ENCODE results near the gene TRNP1. TPM values are rescaled to one million over a fixed set of nuclear protein-coding genes. Genes with fewer than 3 reads are reported as not detected.

TRNP1 gene
- polyA plus RNA-seq, 3 donors: 4.6 to 5.4 (median 4.7) TPM

DNA sequence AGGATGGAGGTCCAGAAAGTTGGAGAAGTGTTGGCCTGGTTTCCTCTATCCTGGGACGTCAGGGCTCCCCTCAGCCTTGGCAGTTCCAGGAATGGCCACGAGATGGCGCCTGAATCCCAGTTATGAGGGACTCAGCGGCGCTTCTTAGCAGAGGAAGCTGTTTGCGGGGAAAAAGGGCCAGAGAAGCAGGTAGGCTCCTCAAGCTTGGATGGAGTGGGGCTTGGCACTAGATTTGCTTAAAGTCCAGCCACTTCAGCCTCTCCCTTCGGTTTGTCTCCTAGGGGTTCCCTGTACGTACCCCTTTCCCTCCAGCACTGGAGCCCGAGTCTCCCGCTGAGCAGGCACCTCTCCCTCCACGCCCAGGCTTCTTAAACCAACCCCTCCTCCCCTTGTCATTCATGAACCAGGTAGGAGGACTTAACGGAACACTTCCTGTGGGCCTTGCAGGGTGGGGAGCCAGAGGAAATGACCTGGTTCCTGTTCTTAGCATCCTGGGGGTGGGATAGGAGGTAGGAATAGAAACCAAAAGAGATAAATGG lies 51.2 kb downstream of the TRNP1 start:
- peak in 7 of 11 donors; percentile 60 to 82 (median 77) for DNase-seq (ENCODE audit: extremely low read depth in 1 of 11, low read depth in 9 of 11, low spot score in 4 of 11)

DNA sequence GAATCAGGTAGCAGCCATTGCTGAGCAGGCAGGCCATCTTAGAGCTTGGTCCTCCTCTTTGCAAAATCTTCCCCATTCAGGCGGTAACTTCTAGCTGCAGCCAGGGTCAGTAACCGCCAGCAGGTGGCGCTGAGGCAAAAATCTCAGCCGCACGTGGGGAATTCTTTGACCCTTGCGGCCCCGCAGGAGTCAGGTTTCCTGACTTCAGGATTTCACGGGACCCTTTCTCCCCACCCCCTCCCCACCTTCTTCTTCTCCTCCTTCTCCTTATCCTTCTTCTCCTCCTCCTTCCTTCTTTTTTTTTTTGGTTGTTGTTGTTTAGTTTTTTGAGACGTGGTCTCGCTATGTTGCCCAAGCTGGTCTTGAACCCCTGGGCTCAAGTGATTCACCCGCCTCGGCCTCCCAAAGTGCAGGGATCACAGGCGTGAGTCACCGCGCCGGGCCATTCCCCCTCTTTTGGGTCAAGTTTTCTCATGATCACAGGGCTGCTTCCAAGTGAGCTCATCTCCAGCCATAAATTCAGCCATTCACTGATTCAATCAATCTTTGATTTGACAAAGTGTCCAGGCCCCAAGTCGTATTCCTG lies 52.6 kb downstream of the TRNP1 start:
- DNase-seq (ENCODE audit: extremely low read depth in 1 of 11, low read depth in 9 of 11, low spot score in 4 of 11): peak in 3 of 11 donors; percentile 57 to 71 (median 67)

DNA sequence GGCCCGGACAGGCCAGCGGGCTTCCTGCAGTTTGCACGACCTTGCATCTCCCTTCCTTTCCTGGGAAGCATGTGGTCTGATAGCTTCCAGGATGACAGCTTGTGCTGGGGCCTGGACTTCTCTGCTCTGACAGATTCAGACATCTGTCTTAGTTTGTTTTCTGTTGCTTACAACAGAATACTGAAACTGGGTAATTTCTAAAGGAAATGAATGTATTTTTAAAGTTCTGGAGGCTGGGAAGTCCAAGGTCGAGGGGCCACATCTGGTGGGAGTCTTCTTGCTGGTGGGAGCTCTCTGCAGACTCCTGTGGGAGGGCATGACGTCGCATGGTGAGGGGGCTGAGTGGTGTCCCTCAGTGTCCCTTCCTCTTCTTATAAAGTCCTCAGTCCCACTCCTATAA lies 54.4 kb downstream of the TRNP1 start:
- DNase-seq (ENCODE audit: extremely low read depth in 1 of 11, low read depth in 9 of 11, low spot score in 4 of 11): no peak

DNA sequence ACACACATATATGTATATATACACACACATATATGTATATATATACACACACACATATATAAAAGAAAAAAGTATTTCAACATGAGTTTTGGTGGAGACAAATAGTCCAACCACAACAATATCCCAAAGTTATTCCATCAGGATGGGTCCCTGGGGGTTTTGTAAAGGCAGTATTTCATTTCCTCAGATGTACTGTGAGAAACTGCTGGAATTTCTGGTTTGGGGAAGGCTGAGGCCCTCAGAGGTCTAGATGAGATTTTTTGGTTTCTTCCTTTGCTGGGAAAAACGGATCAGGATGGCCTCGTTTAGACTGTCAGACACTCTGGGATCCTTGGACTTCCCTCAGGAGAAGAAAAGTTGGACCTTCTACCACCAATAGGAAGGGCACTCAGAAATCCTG lies 55.6 kb downstream of the TRNP1 start:
- no peak for DNase-seq (ENCODE audit: extremely low read depth in 1 of 11, low read depth in 9 of 11, low spot score in 4 of 11)

DNA sequence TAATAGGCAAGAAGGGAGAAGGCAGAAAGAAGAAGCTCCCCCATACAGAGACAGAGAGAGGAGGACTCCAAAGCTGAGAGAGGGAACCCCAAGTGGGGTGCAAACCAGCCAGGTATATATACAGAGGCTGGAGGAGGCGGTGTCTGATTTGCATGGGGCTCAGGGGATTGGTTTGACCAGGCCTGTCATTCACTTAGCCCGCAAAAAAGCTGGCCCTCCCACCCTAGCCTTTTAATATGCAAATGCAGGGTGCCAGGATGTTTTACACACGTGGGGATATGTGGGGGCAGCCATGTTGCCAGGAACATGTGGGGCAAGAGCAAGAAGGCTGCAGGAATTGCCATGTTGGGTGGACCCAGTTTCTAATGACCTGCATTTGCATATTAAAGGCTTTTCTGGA lies 56.1 kb downstream of the TRNP1 start:
- no peak for DNase-seq (ENCODE audit: extremely low read depth in 1 of 11, low read depth in 9 of 11, low spot score in 4 of 11)

Other genes with a start within 250 kb of the TRNP1 start
- 10 to 100 TPM; 16.0 to 19.0 (median 16.0) TPM for gene PIGV, start 205.7 kb upstream of the TRNP1 start, polyA plus RNA-seq (ENCODE audit: insufficient read length in 3 of 3)
- gene ZDHHC18, start 167.0 kb upstream of the TRNP1 start, polyA plus RNA-seq (ENCODE audit: insufficient read length in 3 of 3): 10 to 100 TPM; 18.2 to 24.6 (median 23.2) TPM
- gene SFN, start 130.5 kb upstream of the TRNP1 start, polyA plus RNA-seq (ENCODE audit: insufficient read length in 3 of 3): under 1 TPM; 0.53 to 0.63 (median 0.56) TPM
- 10 to 100 TPM; 27.2 to 34.5 (median 30.1) TPM for gene GPN2, start 103.4 kb upstream of the TRNP1 start, polyA plus RNA-seq (ENCODE audit: insufficient read length in 3 of 3)
- gene GPATCH3, start 93.2 kb upstream of the TRNP1 start, polyA plus RNA-seq (ENCODE audit: insufficient read length in 3 of 3): 10 to 100 TPM; 14.8 to 15.0 (median 15.0) TPM
- gene NR0B2, start 79.7 kb upstream of the TRNP1 start, polyA plus RNA-seq (ENCODE audit: insufficient read length in 3 of 3): 1 to 10 TPM in 2 of 3 donors, under 1 TPM in 1; 0.72 to 1.3 (median 1.2) TPM
- 100 to 1,000 TPM in 1 of 3 donors, 10 to 100 TPM in 2; 87.5 to 108 (median 92.3) TPM for gene NUDC, start 71.9 kb upstream of the TRNP1 start, polyA plus RNA-seq (ENCODE audit: insufficient read length in 3 of 3)
- gene KDF1, start 33.2 kb upstream of the TRNP1 start, polyA plus RNA-seq (ENCODE audit: insufficient read length in 3 of 3): 10 to 100 TPM in 2 of 3 donors, 1 to 10 TPM in 1; 8.0 to 10.4 (median 10.3) TPM
- 1 to 10 TPM in 1 of 3 donors, under 1 TPM in 2; 0.73 to 2.0 (median 0.78) TPM for gene TENT5B, start 19.2 kb downstream of the TRNP1 start, polyA plus RNA-seq (ENCODE audit: insufficient read length in 3 of 3)
- gene SLC9A1, start 161.4 kb downstream of the TRNP1 start, polyA plus RNA-seq (ENCODE audit: insufficient read length in 3 of 3): 10 to 100 TPM; 19.4 to 28.0 (median 24.0) TPM
- 10 to 100 TPM; 38.1 to 49.8 (median 46.8) TPM for gene WDTC1, start 240.9 kb downstream of the TRNP1 start, polyA plus RNA-seq (ENCODE audit: insufficient read length in 3 of 3)

Measured in renal cortex interstitium (tissue), 11 donors.